Gastroesophageal sphincter (tissue), 4 donors: ENCODE measurements around the gene BRINP2. TPM values are rescaled to one million over a fixed set of nuclear protein-coding genes. Genes with fewer than 3 reads are reported as not detected.

Experiments
- ATAC-seq: fragments of 150-250 bp; one replicate; pipeline ENCODE4 v1.9.1; 2016; ENCODE audit warnings: mild to moderate bottlenecking, moderate library complexity
- H3K27ac ChIP-seq, 4 donors: fragments of 200-600 bp; sonication (generic) in 3 of 4; 1 replicate in 3 of 4; 2 replicates in 1 of 4; pipeline ENCODE4 v1.5.1; 2016 to 2019
- H3K27me3 ChIP-seq: fragments of 200-600 bp; sonication (generic); one replicate; pipeline ENCODE4 v1.5.1; 2019
- H3K36me3 ChIP-seq, 2 donors: fragments of 200-600 bp; sonication (generic); one replicate each; pipeline ENCODE4 v1.5.1; 2019; ENCODE audit warnings: control low read depth in 1 of 2
- H3K4me1 ChIP-seq, 3 donors: fragments of 200-600 bp; sonication (generic); 1 replicate in 2 of 3; 2 replicates in 1 of 3; pipeline ENCODE4 v1.5.1; 2016 to 2019; ENCODE audit warnings: control low read depth in 2 of 3
- H3K4me3 ChIP-seq, 2 donors: fragments of 200-600 bp; sonication (generic); one replicate each; pipeline ENCODE4 v1.5.1; 2019; ENCODE audit warnings: mild to moderate bottlenecking in 1 of 2, moderate library complexity in 1 of 2
- H3K9me3 ChIP-seq, 3 donors: fragments of 200-600 bp; sonication (generic); one replicate each; pipeline ENCODE4 v1.5.1; 2017 to 2019; ENCODE audit warnings: control low read depth in 2 of 3
- CTCF ChIP-seq, 4 experiments: fragments of 200-600 bp in 2 of 4; fragments of 450-650 bp in 2 of 4; sonication (generic) in 1 of 4; IDR thresholded peaks; one replicate each; pipeline ENCODE4 v1.5.1; 2017 to 2019; ENCODE audit warnings: antibody characterized with exemption in 4 of 4, mild to moderate bottlenecking in 2 of 4, moderate library complexity in 2 of 4
- EP300 ChIP-seq: sonication (generic); formaldehyde crosslinking; IDR thresholded peaks from one replicate; pipeline ENCODE4 v1.6.1; 2017; ENCODE audit warnings: antibody characterized with exemption, mild to moderate bottlenecking
- POLR2A ChIP-seq, 2 donors: fragments of 450-650 bp; IDR thresholded peaks; one replicate each; pipeline ENCODE4 v1.6.1; 2017; ENCODE audit warnings: antibody characterized with exemption in 2 of 2, mild to moderate bottlenecking in 2 of 2, moderate library complexity in 1 of 2
- POLR2AphosphoS5 ChIP-seq: sonication (generic); formaldehyde crosslinking; IDR thresholded peaks from one replicate; pipeline ENCODE4 v1.6.1; 2017; ENCODE audit warnings: antibody characterized with exemption
- WGBS, 2 donors: methylation state at CpG; one replicate each; pipeline ENCODE4 v1.1.5; 2018; ENCODE audit warnings: low coverage in 1 of 2; 5-methylcytosine and 5-hydroxymethylcytosine counted together
- total RNA-seq, 4 donors: library from RNA; depleted of rRNA; stranded (reverse); fragments of >200 nt; gene quantifications; one replicate each; pipeline ENCODE4 v1.1.0, GENCODE V29; 2016

The BRINP2 gene
- total RNA-seq, 4 donors from 2014 or later = 0.62 to 3.3 (median 1.2) TPM; not detected in 1

GRCh38 chr1:177281901-177282300 lies 111.1 kb downstream of the BRINP2 start:
- no peaks in the 10 kb centered on the region for H3K27me3 ChIP-seq
- no peak overlapping the region for H3K27ac ChIP-seq
- no peaks in the 10 kb centered on the region for H3K9me3 ChIP-seq
- no peaks in the 10 kb centered on the region for H3K36me3 ChIP-seq
- TF ChIP-seq POLR2AphosphoS5 (no peak), EP300 (no peak), CTCF (IDR thresholded peaks at IDR 0.05) (no peak), POLR2A (IDR thresholded peaks at IDR 0.05) (no peak)
- WGBS, 2 donors = 85 to 87% methylated on average over 4 to 5 of the region's 5 CpGs
- H3K4me3 ChIP-seq = no peak overlapping the region
- ATAC-seq = no peak
- H3K4me1 ChIP-seq = no peaks in the 10 kb centered on the region

GRCh38 chr1:177282976-177283375 lies 112.2 kb downstream of the BRINP2 start:
- TF ChIP-seq EP300 (no peak), POLR2AphosphoS5 (no peak), POLR2A (IDR thresholded peaks at IDR 0.05) (no peak), CTCF (IDR thresholded peaks at IDR 0.05) (no peak)
- WGBS, 2 donors = 83 to 88% methylated on average over 1 of the region's 1 CpG
- H3K27me3 ChIP-seq = no peaks in the 10 kb centered on the region
- no peaks in the 10 kb centered on the region for H3K9me3 ChIP-seq
- H3K4me3 ChIP-seq = no peak overlapping the region
- H3K4me1 ChIP-seq = peaks cover 0 to 7% (median 0%) of the 10 kb centered on the region in 3 donors
- no peak for ATAC-seq
- H3K27ac ChIP-seq = no peak overlapping the region
- no peaks in the 10 kb centered on the region for H3K36me3 ChIP-seq

GRCh38 chr1:177283380-177283779 lies 112.6 kb downstream of the BRINP2 start:
- WGBS, 2 donors = 92 to 96% methylated on average over 2 of the region's 2 CpGs
- Histone ChIP-seq H3K4me1 (peaks cover 0 to 10% (median 0%) of the 10 kb centered on the region in 3 donors), H3K36me3 (no peaks in the 10 kb centered on the region), H3K9me3 (no peaks in the 10 kb centered on the region), H3K27me3 (no peaks in the 10 kb centered on the region), H3K27ac (no peak overlapping the region), H3K4me3 (no peak overlapping the region)
- no peak for ATAC-seq
- TF ChIP-seq POLR2AphosphoS5 = no peak
- TF ChIP-seq CTCF (IDR thresholded peaks at IDR 0.05) = no peak
- no peak for TF ChIP-seq POLR2A (IDR thresholded peaks at IDR 0.05)
- TF ChIP-seq EP300 = no peak

GRCh38 chr1:177286396-177286795 lies 115.6 kb downstream of the BRINP2 start:
- H3K9me3 ChIP-seq = no peaks in the 10 kb centered on the region
- H3K27ac ChIP-seq = no peak overlapping the region
- TF ChIP-seq POLR2AphosphoS5 = no peak
- no peak for TF ChIP-seq EP300
- TF ChIP-seq POLR2A (IDR thresholded peaks at IDR 0.05) = no peak
- TF ChIP-seq CTCF (IDR thresholded peaks at IDR 0.05) = no peak
- no peaks in the 10 kb centered on the region for H3K36me3 ChIP-seq
- H3K4me3 ChIP-seq = no peak overlapping the region
- WGBS, 2 donors = 87 to 89% methylated on average over 2 to 3 of the region's 3 CpGs
- H3K27me3 ChIP-seq = no peaks in the 10 kb centered on the region
- ATAC-seq = no peak
- peaks cover 0 to 10% (median 0%) of the 10 kb centered on the region in 3 donors for H3K4me1 ChIP-seq

- H3K9me3 ChIP-seq = no peaks in the 10 kb centered on the region
- no peak overlapping the region for H3K4me3 ChIP-seq
- H3K27ac ChIP-seq = no peak overlapping the region
- H3K27me3 ChIP-seq = no peaks in the 10 kb centered on the region
- H3K4me1 ChIP-seq = peaks cover 0 to 10% (median 0%) of the 10 kb centered on the region in 3 donors
- no peaks in the 10 kb centered on the region for H3K36me3 ChIP-seq
- TF ChIP-seq CTCF (IDR thresholded peaks at IDR 0.05) = no peak
- no peak for TF ChIP-seq POLR2AphosphoS5
- no peak for TF ChIP-seq POLR2A (IDR thresholded peaks at IDR 0.05)
- no peak for TF ChIP-seq EP300
- ATAC-seq = no peak
Measured at GRCh38 chr1:177287270-177287669, 116.5 kb downstream of the BRINP2 start.
